ENCODE data around the gene MPZL3. TPM values are rescaled to one million over a fixed set of nuclear protein-coding genes. Genes with fewer than 3 reads are reported as not detected.

MPZL3 gene, protein sequence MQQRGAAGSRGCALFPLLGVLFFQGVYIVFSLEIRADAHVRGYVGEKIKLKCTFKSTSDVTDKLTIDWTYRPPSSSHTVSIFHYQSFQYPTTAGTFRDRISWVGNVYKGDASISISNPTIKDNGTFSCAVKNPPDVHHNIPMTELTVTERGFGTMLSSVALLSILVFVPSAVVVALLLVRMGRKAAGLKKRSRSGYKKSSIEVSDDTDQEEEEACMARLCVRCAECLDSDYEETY
- total RNA-seq (0.53 TPM), polyA plus RNA-seq (ENCODE audit: insufficient read depth in 1 of 8, insufficient read length in 8 of 8, low replicate concordance in 1 of 8) (1 to 10 TPM in 2 of 8 donors, under 1 TPM in 6; 0.41 to 1.7 (median 0.77) TPM)
- long read RNA-seq, donor 1 = 0 reads
- long read RNA-seq, donor 2 = 0 reads
- long read RNA-seq, donor 3 = 0 reads
- long read RNA-seq, donor 4 = 0 reads
- long read RNA-seq, donor 5 = 0 reads
- long read RNA-seq, donor 6 = 0 reads
- long read RNA-seq, donor 7 = 0 reads
- long read RNA-seq, donor 8, partial matches to known transcripts = 0 of 1 reads
- long read RNA-seq, donor 8, other reads (novel, unspliced or antisense) = 0 of 1 reads
- long read RNA-seq, donor 9 = 0 reads
- long read RNA-seq, donor 10 = 0 reads
- long read RNA-seq, donor 11 = 0 reads

DNA sequence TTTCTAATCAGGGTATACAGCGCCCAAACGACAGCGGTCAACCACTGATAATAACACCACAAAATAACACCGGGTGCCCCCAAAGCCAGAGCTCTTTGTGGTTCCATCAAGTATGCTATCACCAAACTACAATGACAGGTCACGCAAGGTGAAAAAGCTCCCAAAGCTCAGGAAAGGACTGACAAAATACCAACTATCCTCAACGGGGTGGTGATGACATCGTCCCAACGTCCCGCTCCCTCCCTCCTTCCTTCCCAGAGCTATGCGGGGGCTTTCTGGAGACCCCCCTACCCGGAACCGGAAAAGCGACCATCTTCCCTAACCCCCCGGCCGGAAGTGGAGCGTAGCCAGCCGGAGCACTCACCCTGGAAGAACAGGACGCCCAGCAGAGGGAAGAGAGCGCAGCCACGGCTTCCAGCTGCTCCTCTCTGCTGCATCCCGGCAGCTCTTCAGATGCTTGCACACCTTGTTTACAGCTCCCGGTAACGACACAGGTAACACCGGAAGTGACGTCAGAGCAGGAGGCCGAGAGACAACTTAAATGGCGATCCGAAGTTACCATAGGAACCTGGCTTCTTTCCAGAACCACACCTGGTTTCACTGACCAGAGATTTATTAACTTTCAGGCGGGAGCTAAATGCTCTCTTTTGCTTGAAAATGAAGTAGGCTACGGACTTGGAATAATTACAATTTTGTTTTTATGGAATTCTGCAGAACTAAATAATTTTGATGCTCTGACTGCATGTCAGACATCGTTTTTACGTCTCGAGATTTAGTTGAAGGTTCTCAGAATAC is at the start of gene MPZL3:
Gene MPZL3, minus strand, starts transcription at position 508 of the 795 bp plus-strand sequence. Its CDS starts 71 bp downstream, at position 437.
- H3K4me3 ChIP-seq (ENCODE audit: low read length) = peak within 1 kb of the TSS; percentile 82
- H3K27me3 ChIP-seq (ENCODE audit: control insufficient read depth, insufficient read depth, low read length) = peaks cover 25% of the 10 kb centered on the region
- peak within 1 kb of the TSS; percentile 70 for H3K27ac ChIP-seq (ENCODE audit: low read length)
- WGBS (ENCODE audit: insufficient coverage) = 0% methylated on average over 24 of the region's 33 CpGs
- H3K36me3 ChIP-seq (ENCODE audit: control insufficient read depth, insufficient read depth, low read length) = no peaks in the 10 kb centered on the region
- peaks cover 3% of the 10 kb centered on the region for H3K4me1 ChIP-seq (ENCODE audit: control insufficient read depth, insufficient read depth, low read length)
- DNase-seq = peak; percentile 86
- H3K9me3 ChIP-seq (replicated peaks; ENCODE audit: control insufficient read depth, low read depth, low read length) = peaks cover 2% of the 10 kb centered on the region

DNA sequence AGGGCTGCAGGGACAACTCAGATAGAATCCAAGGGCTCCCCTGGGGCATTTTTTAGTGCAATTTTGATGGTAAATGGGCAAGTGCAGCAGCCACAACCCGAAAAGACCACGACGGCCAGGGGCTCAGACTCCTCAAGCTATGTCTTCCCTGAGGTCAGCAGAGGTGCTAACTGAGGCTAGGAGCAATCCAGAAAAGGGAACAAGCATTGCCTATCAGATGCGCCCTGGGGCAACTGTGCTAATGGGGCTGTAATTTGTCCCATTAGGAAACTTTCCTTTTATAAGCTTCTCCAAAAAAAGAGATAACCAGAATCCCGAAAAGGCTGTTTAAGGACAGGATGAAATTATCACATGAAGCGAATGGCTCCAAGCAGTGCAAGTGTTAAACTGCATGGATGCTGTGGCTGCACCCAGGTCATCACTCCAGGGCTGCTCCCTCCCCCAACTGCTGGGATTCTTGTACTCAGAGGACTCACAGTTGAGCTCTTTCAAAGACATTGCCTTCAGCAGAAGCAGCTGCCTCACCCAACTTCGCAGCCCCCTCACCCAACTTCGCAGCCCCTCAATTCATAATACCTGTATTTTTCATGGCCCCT is 49.5 kb upstream of the MPZL3 start:
- WGBS (ENCODE audit: insufficient coverage) = 69% methylated on average over 7 of the region's 8 CpGs
- H3K9me3 ChIP-seq (replicated peaks; ENCODE audit: control insufficient read depth, low read depth, low read length) = no peaks in the 10 kb centered on the region
- no peak overlapping the region for H3K27ac ChIP-seq (ENCODE audit: low read length)
- H3K36me3 ChIP-seq (ENCODE audit: control insufficient read depth, insufficient read depth, low read length) = no peaks in the 10 kb centered on the region
- H3K27me3 ChIP-seq (ENCODE audit: control insufficient read depth, insufficient read depth, low read length) = peaks cover 12% of the 10 kb centered on the region
- H3K4me3 ChIP-seq (ENCODE audit: low read length) = no peak overlapping the region
- no peak for DNase-seq
- no peaks in the 10 kb centered on the region for H3K4me1 ChIP-seq (ENCODE audit: control insufficient read depth, insufficient read depth, low read length)

DNA sequence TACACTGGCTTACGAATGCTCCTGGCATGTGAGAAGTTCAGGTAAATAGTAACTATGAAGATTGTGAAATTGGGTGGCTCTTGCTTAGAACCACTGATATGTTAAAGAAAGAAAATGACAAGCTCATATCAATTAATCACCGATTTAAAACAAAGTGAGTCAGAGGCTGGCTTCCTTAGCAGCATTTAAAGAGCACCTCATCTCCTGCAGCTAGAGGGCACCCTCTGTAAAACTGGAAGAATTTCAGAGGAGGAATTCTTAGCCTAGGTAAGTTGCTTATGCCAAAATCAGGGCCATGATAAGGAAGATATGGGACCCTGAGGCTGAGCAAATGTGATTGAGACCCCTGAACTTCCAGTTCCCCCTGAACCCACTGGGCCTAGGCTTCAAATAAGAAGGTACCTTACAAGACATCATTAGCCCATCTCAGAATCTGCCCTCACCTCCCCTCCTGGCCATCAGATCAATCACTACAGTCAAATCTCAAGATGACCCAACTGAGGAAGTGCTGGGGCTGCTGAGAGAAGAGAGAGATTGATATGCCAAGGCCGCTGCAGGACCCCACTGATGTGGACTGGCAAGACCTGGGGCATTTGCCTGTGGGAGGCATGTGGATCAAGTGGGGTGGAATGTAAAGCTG is 43.8 kb upstream of the MPZL3 start:
- Histone ChIP-seq H3K27me3 (ENCODE audit: control insufficient read depth, insufficient read depth, low read length) (peaks cover 5% of the 10 kb centered on the region), H3K36me3 (ENCODE audit: control insufficient read depth, insufficient read depth, low read length) (no peaks in the 10 kb centered on the region), H3K9me3 (replicated peaks; ENCODE audit: control insufficient read depth, low read depth, low read length) (no peaks in the 10 kb centered on the region), H3K4me1 (ENCODE audit: control insufficient read depth, insufficient read depth, low read length) (no peaks in the 10 kb centered on the region), H3K27ac (ENCODE audit: low read length) (no peak overlapping the region), H3K4me3 (ENCODE audit: low read length) (no peak overlapping the region)
- WGBS (ENCODE audit: insufficient coverage) = 83% methylated on average over 1 of the region's 3 CpGs
- no peak for DNase-seq

- H3K9me3 ChIP-seq (replicated peaks; ENCODE audit: control insufficient read depth, low read depth, low read length) = no peaks in the 10 kb centered on the region
Observed at GRCh38 chr11:118295199-118295598, 43.0 kb upstream of the MPZL3 start.

GRCh38 chr11:118294053-118294452 is 41.9 kb upstream of the MPZL3 start:
- Histone ChIP-seq H3K4me3 (ENCODE audit: low read length) (no peak overlapping the region), H3K27me3 (ENCODE audit: control insufficient read depth, insufficient read depth, low read length) (peaks cover 5% of the 10 kb centered on the region), H3K4me1 (ENCODE audit: control insufficient read depth, insufficient read depth, low read length) (no peaks in the 10 kb centered on the region), H3K27ac (ENCODE audit: low read length) (no peak overlapping the region), H3K36me3 (ENCODE audit: control insufficient read depth, insufficient read depth, low read length) (no peaks in the 10 kb centered on the region), H3K9me3 (replicated peaks; ENCODE audit: control insufficient read depth, low read depth, low read length) (no peaks in the 10 kb centered on the region)
- no CpG with 5 or more reads among the region's 2 CpGs for WGBS (ENCODE audit: insufficient coverage)
- DNase-seq = no peak

More at GRCh38 chr11:118295199-118295598, 43.0 kb upstream of the MPZL3 start:
- Histone ChIP-seq H3K36me3 (ENCODE audit: control insufficient read depth, insufficient read depth, low read length) (no peaks in the 10 kb centered on the region), H3K27ac (ENCODE audit: low read length) (no peak overlapping the region), H3K4me3 (ENCODE audit: low read length) (no peak overlapping the region), H3K4me1 (ENCODE audit: control insufficient read depth, insufficient read depth, low read length) (no peaks in the 10 kb centered on the region), H3K27me3 (ENCODE audit: control insufficient read depth, insufficient read depth, low read length) (peaks cover 5% of the 10 kb centered on the region)
- DNase-seq = no peak
- whole genome bisulfite sequencing (ENCODE audit: insufficient coverage) = 61% methylated on average over 4 of the region's 5 CpGs

- Histone ChIP-seq H3K36me3 (ENCODE audit: control insufficient read depth, insufficient read depth, low read length) (no peaks in the 10 kb centered on the region), H3K9me3 (replicated peaks; ENCODE audit: control insufficient read depth, low read depth, low read length) (no peaks in the 10 kb centered on the region), H3K4me3 (ENCODE audit: low read length) (no peak overlapping the region), H3K27me3 (ENCODE audit: control insufficient read depth, insufficient read depth, low read length) (peaks cover 5% of the 10 kb centered on the region), H3K27ac (ENCODE audit: low read length) (no peak overlapping the region), H3K4me1 (ENCODE audit: control insufficient read depth, insufficient read depth, low read length) (no peaks in the 10 kb centered on the region)
- 80% methylated on average over 2 of the region's 9 CpGs for WGBS (ENCODE audit: insufficient coverage)
- DNase-seq = peak; percentile 14
Observed at GRCh38 chr11:118291477-118292135, 39.4 kb upstream of the MPZL3 start.

DNA sequence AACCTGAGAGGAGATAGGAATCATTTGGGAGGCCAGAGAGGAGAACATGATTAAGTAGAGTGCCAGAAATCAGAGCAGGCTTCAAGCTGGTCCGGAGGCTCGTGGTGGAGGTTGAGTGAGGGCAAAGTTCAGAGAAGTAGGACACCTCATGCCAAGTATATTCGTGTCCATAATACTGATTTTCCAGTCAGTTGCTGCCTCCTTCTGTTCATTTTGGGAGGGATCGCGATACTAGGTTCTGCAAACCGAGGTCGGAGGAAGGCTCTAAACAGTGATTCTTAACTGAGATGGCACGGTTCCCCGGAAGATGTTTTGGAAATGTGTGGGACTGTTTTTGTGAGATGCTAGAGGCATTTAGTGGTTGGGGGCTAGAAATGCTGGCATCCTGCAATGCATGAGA is 38.8 kb upstream of the MPZL3 start:
- peak; percentile 28 for DNase-seq
- H3K4me3 ChIP-seq (ENCODE audit: low read length) = no peak overlapping the region

DNA sequence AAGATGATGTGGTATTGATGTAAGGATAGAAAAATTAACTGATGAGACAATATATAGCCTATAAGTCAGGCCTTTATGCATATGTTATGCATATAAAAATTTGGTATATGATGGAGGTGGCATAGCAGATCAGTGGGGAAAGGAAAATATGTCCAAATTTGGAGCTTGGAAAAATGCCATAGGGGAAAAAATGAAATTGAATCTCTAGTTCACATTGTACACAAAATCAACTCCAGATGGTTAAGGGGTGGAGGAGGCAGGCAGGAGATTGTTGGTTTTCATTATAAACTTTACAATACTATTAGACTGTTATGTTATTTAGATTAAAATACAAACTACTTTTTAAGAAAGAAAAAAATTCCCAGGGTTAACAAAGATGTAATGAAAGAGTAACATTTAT is 37.2 kb upstream of the MPZL3 start:
- Histone ChIP-seq H3K36me3 (ENCODE audit: control insufficient read depth, insufficient read depth, low read length) (no peaks in the 10 kb centered on the region), H3K9me3 (replicated peaks; ENCODE audit: control insufficient read depth, low read depth, low read length) (no peaks in the 10 kb centered on the region), H3K4me1 (ENCODE audit: control insufficient read depth, insufficient read depth, low read length) (no peaks in the 10 kb centered on the region), H3K27me3 (ENCODE audit: control insufficient read depth, insufficient read depth, low read length) (peaks cover 5% of the 10 kb centered on the region), H3K27ac (ENCODE audit: low read length) (no peak overlapping the region), H3K4me3 (ENCODE audit: low read length) (no peak overlapping the region)
- peak; percentile 43 for DNase-seq

More for the DNA sequence above, 38.8 kb upstream of the MPZL3 start:
- 37% methylated on average over 8 of the region's 9 CpGs for WGBS (ENCODE audit: insufficient coverage)
- Histone ChIP-seq H3K27ac (ENCODE audit: low read length) (no peak overlapping the region), H3K4me1 (ENCODE audit: control insufficient read depth, insufficient read depth, low read length) (no peaks in the 10 kb centered on the region), H3K27me3 (ENCODE audit: control insufficient read depth, insufficient read depth, low read length) (peaks cover 5% of the 10 kb centered on the region), H3K9me3 (replicated peaks; ENCODE audit: control insufficient read depth, low read depth, low read length) (no peaks in the 10 kb centered on the region), H3K36me3 (ENCODE audit: control insufficient read depth, insufficient read depth, low read length) (no peaks in the 10 kb centered on the region)

DNA sequence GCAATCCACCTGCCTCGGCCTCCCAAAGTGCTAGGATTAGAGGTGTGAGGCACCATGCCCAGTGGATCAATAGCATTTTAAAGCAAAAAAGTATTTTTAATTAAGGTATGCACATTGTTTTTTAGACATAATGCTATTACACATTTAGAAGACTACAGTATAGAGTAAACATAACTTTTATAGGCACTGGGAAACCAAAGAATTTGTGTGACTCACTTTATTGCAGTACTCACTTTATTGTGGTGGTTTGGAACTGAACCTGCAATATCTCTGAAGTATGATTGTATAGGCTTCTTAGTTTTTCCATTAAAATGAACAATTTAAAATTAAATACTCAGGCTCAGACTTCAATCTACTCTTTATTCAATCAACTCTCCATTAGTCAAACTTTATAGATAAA is 34.8 kb upstream of the MPZL3 start:
- H3K9me3 ChIP-seq (replicated peaks; ENCODE audit: control insufficient read depth, low read depth, low read length) = no peaks in the 10 kb centered on the region
- peaks cover 8% of the 10 kb centered on the region for H3K27me3 ChIP-seq (ENCODE audit: control insufficient read depth, insufficient read depth, low read length)
- WGBS (ENCODE audit: insufficient coverage) = no CpG with 5 or more reads among the region's 1 CpG
- no peak overlapping the region for H3K4me3 ChIP-seq (ENCODE audit: low read length)
- DNase-seq = no peak
- no peaks in the 10 kb centered on the region for H3K36me3 ChIP-seq (ENCODE audit: control insufficient read depth, insufficient read depth, low read length)
- no peaks in the 10 kb centered on the region for H3K4me1 ChIP-seq (ENCODE audit: control insufficient read depth, insufficient read depth, low read length)
- H3K27ac ChIP-seq (ENCODE audit: low read length) = no peak overlapping the region

All from muscle of leg (tissue), 16 donors.